GM18511 (cell line): ENCODE measurements around the gene PRSS27.

Experiments used
- ATAC-seq: cut with Tn5 transposase; IDR thresholded peaks from one replicate; pipeline ENCODE4 v1.9.1; 2021; ENCODE audit warnings: mild to moderate bottlenecking, moderate library complexity; ENCODE audit not compliant: unreplicated experiment

PRSS27 gene

DNA sequence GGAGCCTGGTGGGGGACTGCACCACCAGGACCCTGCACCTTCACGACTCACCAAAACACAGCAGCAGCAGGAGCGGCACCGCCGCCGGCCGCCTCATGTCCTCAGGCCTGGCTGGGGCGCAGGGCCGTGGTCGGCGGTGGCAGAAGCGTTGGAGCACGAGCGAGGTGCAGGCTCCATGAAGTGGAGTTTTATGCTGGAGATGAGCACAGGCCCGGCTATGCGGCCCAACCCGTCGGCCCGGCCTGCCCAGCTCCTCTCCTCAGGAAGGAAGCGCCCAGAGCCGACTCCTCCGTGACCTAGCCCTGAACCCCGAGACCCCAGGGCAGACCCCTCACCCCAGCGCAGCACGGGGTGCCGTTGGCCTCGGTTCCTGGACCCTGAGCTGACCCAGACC is at the start of gene PRSS27:
Gene PRSS27, minus strand, starts transcription at position 161 of the 394 bp plus-strand sequence. Its CDS starts 64 bp downstream, at position 97.
- no peak for ATAC-seq

DNA sequence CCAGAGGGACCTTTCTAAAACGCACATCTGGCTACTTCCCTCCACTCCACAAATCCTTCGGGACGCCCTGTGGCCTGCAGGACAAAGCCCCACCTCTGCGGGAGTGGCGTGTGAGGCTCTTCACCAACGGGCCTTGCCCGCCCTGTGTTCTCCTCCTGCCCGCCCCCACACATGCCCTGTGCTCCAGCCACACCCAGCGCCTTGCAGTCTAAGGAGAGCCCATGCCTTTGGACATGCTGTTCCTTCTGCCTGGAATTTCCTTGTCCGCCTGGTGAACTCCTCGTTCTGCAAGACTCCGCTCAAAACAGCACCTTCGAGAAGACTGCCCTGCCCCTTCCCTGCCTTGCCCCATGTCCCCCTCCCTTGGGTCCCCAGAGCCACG is 49.6 kb upstream of the PRSS27 start:
- no peak for ATAC-seq

GRCh38 chr16:2769100-2769529 is 49.1 kb upstream of the PRSS27 start:
- no peak for ATAC-seq

GRCh38 chr16:2768403-2769089 is 48.5 kb upstream of the PRSS27 start:
- no peak for ATAC-seq

DNA sequence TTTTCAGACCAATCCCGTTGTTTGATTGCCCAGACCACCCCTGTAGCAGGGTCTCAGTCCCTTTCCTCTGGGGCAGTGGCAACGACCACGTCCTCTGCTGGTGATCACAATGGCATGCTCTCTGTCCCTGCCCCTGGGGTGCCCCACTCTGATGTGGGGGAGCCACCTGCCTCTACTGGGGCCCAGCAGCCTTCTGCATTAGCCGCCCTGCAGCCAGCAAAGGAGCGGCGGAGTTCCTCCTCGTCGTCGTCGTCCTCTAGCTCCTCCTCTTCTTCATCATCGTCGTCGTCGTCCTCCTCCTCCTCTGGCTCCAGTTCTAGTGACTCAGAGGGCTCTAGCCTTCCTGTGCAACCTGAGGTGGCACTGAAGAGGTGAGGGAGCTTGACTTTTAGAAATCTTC is 47.9 kb upstream of the PRSS27 start:
- ATAC-seq: no peak

- no peak for ATAC-seq
These were observed 47.2 kb upstream of the PRSS27 start for GRCh38 chr16:2767140-2767731.

- no peak for ATAC-seq
These were observed 46.6 kb upstream of the PRSS27 start for GRCh38 chr16:2766430-2767139.

DNA sequence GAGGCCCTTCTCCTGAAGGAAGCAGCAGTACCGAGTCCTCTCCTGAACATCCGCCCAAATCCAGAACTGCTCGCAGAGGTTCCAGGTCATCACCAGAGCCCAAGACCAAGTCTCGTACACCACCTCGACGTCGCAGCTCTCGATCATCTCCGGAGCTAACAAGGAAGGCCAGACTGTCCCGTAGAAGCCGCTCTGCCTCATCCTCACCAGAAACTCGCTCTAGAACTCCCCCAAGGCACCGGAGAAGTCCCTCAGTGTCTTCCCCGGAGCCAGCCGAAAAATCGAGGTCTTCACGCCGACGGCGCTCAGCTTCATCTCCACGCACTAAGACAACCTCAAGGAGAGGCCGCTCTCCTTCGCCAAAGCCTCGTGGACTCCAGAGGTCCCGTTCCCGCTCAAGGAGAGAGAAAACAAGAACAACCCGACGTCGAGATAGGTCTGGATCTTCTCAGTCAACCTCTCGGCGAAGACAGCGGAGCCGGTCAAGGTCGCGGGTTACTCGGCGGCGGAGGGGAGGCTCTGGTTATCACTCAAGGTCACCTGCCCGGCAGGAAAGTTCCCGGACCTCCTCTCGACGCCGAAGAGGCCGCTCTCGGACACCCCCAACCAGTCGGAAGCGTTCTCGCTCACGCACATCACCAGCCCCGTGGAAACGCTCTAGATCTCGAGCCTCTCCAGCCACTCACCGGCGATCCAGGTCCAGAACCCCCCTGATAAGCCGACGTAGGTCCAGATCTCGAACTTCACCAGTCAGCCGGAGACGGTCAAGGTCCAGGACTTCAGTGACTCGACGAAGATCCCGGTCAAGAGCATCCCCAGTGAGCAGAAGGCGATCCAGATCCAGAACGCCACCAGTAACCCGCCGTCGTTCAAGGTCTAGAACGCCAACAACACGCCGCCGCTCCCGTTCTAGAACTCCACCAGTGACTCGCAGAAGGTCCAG is 45.7 kb upstream of the PRSS27 start:
- ATAC-seq: no peak

DNA sequence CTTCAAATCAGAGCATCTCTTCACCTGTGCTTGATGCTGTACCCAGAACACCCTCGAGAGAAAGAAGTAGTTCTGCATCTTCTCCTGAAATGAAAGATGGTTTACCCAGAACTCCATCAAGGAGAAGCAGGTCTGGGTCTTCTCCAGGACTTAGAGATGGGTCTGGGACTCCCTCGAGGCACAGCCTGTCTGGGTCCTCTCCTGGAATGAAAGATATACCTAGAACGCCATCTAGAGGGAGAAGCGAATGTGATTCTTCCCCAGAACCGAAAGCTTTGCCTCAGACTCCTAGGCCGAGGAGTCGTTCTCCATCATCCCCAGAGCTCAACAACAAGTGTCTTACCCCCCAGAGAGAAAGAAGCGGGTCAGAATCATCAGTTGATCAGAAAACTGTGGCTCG is 44.7 kb upstream of the PRSS27 start:
- no peak for ATAC-seq

GRCh38 chr16:2763173-2763572 is 43.1 kb upstream of the PRSS27 start:
- no peak for ATAC-seq

DNA sequence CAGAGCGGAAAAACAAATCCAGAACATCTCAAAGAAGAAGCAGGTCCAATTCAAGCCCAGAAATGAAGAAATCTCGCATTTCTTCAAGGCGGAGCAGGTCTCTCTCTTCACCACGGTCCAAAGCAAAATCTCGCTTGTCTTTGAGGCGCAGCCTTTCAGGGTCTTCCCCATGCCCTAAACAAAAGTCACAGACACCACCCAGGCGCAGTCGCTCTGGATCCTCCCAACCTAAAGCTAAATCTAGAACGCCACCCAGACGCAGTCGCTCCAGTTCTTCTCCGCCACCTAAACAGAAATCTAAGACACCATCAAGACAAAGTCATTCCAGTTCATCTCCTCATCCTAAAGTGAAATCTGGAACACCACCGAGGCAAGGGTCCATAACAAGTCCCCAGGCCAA is 42.7 kb upstream of the PRSS27 start:
- ATAC-seq: no peak

- no peak for ATAC-seq
These were observed 42.0 kb upstream of the PRSS27 start for GRCh38 chr16:2761886-2762583.

DNA sequence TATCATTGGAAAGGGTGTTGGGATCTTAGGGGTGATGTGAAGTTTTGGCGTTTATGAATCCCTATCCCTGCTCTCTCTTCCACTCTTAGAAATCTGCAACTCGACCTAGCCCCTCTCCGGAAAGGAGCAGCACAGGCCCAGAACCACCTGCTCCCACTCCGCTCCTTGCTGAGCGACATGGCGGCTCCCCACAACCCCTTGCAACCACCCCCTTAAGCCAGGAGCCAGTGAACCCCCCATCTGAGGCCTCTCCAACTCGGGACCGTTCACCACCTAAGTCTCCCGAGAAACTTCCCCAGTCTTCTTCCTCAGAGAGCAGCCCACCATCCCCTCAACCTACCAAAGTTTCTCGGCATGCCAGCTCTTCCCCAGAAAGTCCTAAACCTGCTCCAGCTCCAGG is 41.4 kb upstream of the PRSS27 start:
- ATAC-seq: no peak

GRCh38 chr16:2757344-2757743 is 37.3 kb upstream of the PRSS27 start:
- no peak for ATAC-seq

GRCh38 chr16:2756288-2757015 is 36.4 kb upstream of the PRSS27 start:
- no peak for ATAC-seq

DNA sequence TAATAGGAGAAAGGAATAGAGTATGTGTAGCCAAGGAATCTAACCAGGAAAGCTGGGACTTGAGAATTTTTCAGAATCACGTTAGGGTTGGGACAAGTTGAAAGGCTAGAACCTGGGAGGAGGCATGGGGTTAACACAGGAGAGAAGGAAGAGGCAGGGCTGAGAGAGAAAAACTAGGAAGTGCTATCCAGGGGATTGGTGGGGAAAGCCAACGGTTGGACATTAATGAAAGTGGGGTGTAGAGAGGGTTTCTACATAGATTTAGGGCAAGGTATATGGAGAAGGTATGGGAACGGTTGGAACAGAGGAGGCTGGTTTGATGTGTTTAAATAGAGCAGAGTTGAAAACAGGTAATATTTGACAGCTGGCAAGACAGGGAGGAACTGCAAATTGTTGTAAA is 35.1 kb upstream of the PRSS27 start:
- ATAC-seq: no peak

- no peak for ATAC-seq
These were observed 33.7 kb upstream of the PRSS27 start for GRCh38 chr16:2753733-2754020.

GRCh38 chr16:2752850-2753732 is 33.1 kb upstream of the PRSS27 start:
- peak; percentile 59 for ATAC-seq
